Measurements from ENCODE around the gene RPUSD1.
"Not testable (repeated sequence)": the region's sequence is repeated elsewhere in the genome, so short reads cannot be mapped to it uniquely, and the experiment has no call there.

RPUSD1 gene

GRCh38 chr16:764184-764750, 23.9 kb downstream of the RPUSD1 start:
- no peak for DNase-seq

- no peak for DNase-seq
Observed at GRCh38 chr16:763369-764183, 24.6 kb downstream of the RPUSD1 start.

GRCh38 chr16:762595-763268, 25.4 kb downstream of the RPUSD1 start:
- no peak for DNase-seq

GRCh38 chr16:761625-762513, 26.3 kb downstream of the RPUSD1 start:
- DNase-seq: no peak

GRCh38 chr16:760545-761343, 27.4 kb downstream of the RPUSD1 start, which contains the start of gene MSLN:
MSLN (plus strand) TSS chr16:760734; CDS start chr16:762681, 1,947 bp downstream.
- no peak for DNase-seq

DNA sequence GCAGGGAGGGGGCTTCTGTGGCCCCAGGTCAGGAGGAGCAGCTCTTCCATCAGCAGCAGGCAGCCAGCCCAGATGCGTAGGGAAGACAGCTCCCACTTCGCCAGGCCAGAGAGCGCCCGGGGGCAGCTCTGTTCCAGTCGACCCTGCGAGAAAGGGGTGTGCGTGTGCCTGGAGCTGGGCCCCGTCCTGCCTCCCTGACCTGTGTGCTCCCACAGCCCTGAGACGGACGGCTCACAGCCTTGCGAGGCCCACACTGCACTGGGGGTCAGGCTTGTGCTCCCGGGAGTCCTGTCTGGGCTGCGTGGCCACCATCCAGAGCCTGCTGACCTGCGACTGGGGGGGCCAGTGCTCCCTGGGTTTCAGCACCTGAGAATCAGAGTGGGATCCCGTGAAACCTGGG, 28.1 kb downstream of the RPUSD1 start:
- no peak for DNase-seq

GRCh38 chr16:759110-759910, 28.9 kb downstream of the RPUSD1 start:
- no peak for DNase-seq

- DNase-seq: no peak
Observed at GRCh38 chr16:756428-756827, 31.8 kb downstream of the RPUSD1 start.

GRCh38 chr16:754656-755055, 33.5 kb downstream of the RPUSD1 start:
- no peak for DNase-seq

- DNase-seq: not testable (repeated sequence)
Observed at GRCh38 chr16:754121-754607, 34.0 kb downstream of the RPUSD1 start.

GRCh38 chr16:752007-752312, 36.2 kb downstream of the RPUSD1 start:
- no peak for DNase-seq

GRCh38 chr16:751152-752006, 36.8 kb downstream of the RPUSD1 start:
- no peak for DNase-seq

DNA sequence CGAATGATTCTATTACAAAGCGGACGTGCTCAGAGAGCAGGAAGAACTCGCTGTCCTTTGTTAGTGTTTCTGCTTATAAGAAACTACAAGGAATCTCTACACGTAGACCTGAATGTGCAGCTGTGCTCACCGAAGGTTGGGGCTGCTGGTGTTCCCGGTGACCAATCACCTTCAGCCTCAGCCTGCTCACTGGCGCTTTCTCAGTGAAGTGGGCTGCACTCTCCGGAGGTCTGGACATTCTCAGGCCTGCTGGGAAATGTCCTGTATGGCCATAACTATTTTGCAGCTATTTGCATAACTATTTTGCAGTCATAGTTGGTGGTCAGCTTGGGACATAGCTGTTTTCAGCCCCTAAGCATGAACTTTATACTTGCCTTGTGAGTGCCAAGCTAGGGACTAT, 37.7 kb downstream of the RPUSD1 start:
- no peak for DNase-seq

- DNase-seq: no peak
Observed at GRCh38 chr16:749010-749409, 39.2 kb downstream of the RPUSD1 start.

DNA sequence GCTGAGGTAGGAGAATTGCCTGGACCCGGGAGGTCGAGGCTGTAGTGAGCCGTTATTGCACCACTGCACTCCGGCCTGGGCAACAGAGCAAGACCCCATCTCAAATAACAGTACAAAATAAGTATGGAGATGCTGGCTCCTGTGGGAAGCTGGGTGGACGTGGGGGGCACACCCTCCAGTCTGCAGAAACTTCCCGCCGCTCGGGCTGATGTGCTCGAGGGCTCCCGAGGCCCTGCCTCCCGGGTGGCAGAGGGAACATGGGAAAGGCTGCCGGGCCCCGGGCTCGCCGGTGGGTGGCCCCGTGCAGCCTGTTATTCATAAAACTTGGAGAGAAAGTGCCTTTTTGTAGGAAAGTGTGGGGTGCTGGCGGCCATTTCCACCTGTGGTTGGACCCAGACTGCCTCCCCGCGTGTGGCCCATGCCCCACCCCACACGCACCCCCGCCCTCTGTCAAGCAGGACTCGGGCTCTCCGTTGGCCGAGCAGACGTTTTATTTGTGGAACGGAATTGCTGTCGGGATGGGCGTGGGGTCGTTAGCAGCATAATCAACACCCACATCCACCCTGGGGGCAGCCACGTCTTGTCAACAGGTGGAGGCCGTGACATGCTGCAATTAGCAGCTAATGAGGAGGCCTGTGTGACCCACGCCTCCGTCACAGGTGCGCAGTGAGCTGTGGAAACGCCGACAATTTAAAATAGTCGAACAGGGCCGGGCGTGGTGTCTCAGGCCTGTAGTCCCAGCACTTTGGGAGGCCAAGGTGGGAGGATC, 40.0 kb downstream of the RPUSD1 start:
- DNase-seq: peak; percentile 57

DNA sequence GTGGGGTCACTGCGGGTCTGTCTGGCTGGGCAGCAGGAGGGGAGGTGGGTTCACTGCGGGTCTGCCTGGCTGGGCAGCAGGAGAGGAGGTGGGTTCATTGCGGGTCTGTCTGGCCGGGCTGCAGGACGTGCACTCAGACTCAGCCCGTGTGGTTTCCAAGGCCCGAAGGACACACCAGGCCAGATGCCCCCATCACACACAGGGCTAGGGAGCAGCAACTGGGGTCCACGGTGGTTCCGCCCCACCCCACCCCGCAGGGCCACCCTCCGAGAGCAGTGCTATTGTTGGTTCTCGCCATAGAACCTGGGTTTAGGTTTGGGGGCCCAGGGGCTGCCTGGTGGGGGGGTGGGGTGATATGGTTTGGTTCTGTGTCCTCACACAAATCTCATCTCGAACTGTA, 41.5 kb downstream of the RPUSD1 start:
- no peak for DNase-seq

DNA sequence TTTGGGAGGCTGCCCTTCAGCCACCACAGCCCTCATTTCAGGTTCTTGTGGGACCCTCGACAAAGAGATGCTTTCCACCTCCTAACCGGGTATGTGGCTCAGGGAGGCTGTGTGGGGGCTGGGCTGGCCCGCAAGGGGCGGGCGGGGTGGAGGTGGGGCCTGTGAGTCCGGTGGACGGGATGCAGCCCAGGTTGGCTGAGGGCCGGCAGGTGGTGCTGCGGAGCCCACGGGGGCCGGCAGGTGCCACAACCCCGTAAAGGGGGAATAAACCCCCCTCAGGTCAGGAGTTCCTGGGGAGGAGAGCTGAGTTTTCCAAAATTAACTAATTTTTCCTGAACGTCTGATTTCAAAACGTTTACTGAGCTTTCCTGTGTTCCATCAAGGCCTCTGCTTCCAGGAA, 42.4 kb downstream of the RPUSD1 start:
- peak; percentile 67 for DNase-seq

DNA sequence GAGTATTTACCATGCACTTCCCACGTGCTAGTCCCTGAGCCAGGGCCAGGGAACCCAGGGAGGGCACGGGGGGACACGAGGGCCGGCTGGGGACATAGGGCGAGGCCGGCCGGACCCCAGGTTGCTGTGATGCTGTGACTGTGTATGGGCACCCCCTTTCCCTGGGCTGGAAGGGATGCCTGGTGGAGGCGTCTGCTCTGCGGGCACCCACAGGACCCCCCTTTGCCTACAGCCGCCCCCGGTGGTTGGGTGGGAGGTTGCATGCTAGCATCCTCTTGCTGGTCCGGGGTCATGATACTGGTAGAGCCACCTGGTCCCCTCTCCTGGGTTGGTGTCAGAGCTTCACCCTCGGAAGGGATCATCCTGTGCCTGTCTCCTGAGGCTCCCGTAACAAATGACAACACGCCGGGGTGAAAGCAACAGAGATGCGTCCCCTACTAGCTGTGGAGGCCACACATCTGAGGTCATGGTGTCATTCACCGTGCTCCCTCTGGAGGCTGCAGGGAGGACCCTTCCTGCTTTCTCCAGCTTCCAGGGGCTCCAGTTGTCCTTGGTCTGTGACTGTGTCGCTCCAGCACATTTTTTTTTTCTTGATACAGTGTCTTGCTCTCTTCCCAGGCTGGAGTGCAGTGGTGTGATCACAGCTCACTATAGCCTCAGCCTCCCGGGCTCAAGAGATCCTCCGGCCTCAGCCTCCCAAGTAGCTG, 44.2 kb downstream of the RPUSD1 start:
- no peak for DNase-seq

DNA sequence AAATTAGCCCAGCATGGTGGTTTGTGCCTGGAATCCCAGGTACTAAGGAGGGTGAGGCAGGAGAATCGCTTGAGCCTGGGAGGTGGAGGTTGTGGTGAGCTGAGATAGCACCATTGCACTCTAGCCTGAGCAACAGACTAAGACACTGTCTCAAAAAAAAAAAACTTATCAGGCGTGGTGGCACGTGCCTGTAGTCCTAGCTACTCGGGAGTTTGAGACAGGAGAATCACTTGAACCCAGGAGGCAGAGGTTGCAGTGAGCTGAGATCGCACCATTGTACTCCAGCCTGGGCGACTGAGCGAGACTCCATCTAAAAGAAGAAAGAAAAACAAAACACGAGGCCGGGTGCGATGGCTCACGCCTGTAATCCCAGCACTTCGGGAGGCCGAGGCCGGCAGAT, 45.3 kb downstream of the RPUSD1 start:
- DNase-seq: not testable (repeated sequence)

Measured in NCI-H146 (cell line).